ENCODE data around the gene ITGA11.

Gene ITGA11

DNA sequence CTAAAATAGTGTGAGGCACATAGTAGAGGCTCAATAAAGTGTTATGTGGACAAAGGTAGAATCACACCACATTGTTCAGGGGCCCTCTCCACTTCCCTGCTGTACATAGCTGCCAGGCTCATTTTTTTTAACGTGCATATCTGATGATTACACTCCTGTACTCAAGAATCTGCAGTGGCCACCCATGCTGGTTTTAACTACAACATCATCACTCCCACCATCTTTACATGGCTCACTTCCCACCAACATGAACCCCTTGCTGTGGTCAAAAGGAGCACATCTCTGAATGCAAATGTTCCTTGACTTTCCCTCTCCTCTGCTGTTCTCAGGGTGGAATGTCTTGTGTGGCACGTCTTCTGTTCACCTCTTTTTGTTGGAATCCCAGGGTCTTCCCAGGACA lies 77.7 kb downstream of the ITGA11 start:
- H3K79me2 ChIP-seq (ENCODE audit: insufficient read depth, low read length): no peaks in the 10 kb centered on the region
- H3K27ac ChIP-seq (ENCODE audit: low read depth, low read length, poor library complexity, severe bottlenecking): no peak overlapping the region
- H4K20me1 ChIP-seq (ENCODE audit: insufficient read depth, low read length): no peaks in the 10 kb centered on the region
- no peaks in the 10 kb centered on the region for H3K9me3 ChIP-seq (ENCODE audit: low read length)
- H3F3A ChIP-seq (ENCODE audit: insufficient read depth, low read length): no peaks in the 10 kb centered on the region
- no peaks in the 10 kb centered on the region for H3K9me2 ChIP-seq (ENCODE audit: low read depth, low read length)
- H3K36me3 ChIP-seq (ENCODE audit: insufficient read depth, low read length): no peaks in the 10 kb centered on the region
- H2AFZ ChIP-seq (ENCODE audit: low read length): no peak overlapping the region
- H3K9ac ChIP-seq (ENCODE audit: low read length): no peak overlapping the region
- peaks cover 5% of the 10 kb centered on the region for H3K4me1 ChIP-seq (ENCODE audit: insufficient read depth, low read length, severe bottlenecking)
- H3K4me2 ChIP-seq (ENCODE audit: low read length): no peak overlapping the region
- TF ChIP-seq CTCF (IDR thresholded peaks at IDR 0.05; ENCODE audit: low read length) (no peak), EZH2 (IDR thresholded peaks at IDR 0.05; ENCODE audit: borderline replicate concordance, low read length) (no peak)
- H3K27me3 ChIP-seq (ENCODE audit: insufficient read depth, low read length): peaks cover 4% of the 10 kb centered on the region; the same call in 1 of the 2 replicates
- no peak overlapping the region for H3K4me3 ChIP-seq (ENCODE audit: low read depth, low read length, poor library complexity, severe bottlenecking)

DNA sequence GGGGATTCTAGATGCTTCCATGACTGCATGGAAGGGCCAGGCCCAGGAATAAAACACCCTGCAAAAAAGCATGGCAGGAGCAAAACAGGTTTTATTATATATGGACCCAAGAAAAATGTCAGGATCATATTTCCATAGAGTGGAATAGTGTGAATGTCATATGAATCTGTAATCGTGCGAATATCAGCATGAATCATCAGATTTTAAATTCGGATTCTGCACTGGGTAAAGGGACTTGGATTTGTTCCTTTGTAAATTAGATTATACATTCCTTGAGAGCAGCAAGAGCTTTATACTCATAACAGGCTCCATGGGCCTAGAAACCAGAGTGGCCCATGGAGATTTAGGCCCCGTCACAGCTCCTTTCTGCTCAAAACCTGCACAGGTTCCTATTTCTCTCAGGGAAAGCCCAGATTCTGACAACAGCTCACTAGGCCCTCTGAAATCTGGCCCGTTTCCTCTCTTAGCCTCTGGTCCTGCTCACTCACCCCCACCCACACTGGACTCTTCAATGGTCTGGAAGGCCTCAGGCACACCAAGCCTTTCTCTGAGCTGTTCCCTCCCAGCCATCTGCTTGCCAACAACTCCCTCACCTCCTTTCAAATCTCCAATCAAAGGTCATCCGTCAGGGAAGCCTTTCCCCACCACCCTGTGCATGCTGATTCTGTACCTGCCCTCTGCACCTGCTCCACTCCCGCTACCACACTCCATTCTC lies 78.4 kb downstream of the ITGA11 start:
- H3K9me3 ChIP-seq (ENCODE audit: low read length): no peaks in the 10 kb centered on the region
- H3K27me3 ChIP-seq (ENCODE audit: insufficient read depth, low read length): peaks cover 4% of the 10 kb centered on the region; the same call in 1 of the 2 replicates
- H3K36me3 ChIP-seq (ENCODE audit: insufficient read depth, low read length): no peaks in the 10 kb centered on the region
- no peaks in the 10 kb centered on the region for H3K79me2 ChIP-seq (ENCODE audit: insufficient read depth, low read length)
- H4K20me1 ChIP-seq (ENCODE audit: insufficient read depth, low read length): no peaks in the 10 kb centered on the region
- H3F3A ChIP-seq (ENCODE audit: insufficient read depth, low read length): no peaks in the 10 kb centered on the region
- H3K4me1 ChIP-seq (ENCODE audit: insufficient read depth, low read length, severe bottlenecking): peaks cover 5% of the 10 kb centered on the region
- no peak overlapping the region for H2AFZ ChIP-seq (ENCODE audit: low read length)
- no peaks in the 10 kb centered on the region for H3K9me2 ChIP-seq (ENCODE audit: low read depth, low read length)
- no peak for TF ChIP-seq EZH2 (IDR thresholded peaks at IDR 0.05; ENCODE audit: borderline replicate concordance, low read length)
- TF ChIP-seq CTCF (IDR thresholded peaks at IDR 0.05; ENCODE audit: low read length): no peak
- no peak overlapping the region for H3K9ac ChIP-seq (ENCODE audit: low read length)
- H3K4me3 ChIP-seq (ENCODE audit: low read depth, low read length, poor library complexity, severe bottlenecking): no peak overlapping the region
- no peak overlapping the region for H3K27ac ChIP-seq (ENCODE audit: low read depth, low read length, poor library complexity, severe bottlenecking)
- H3K4me2 ChIP-seq (ENCODE audit: low read length): no peak overlapping the region

GRCh38 chr15:68352401-68353062 lies 79.4 kb downstream of the ITGA11 start:
- no peaks in the 10 kb centered on the region for H3K79me2 ChIP-seq (ENCODE audit: insufficient read depth, low read length)
- TF ChIP-seq EZH2 (IDR thresholded peaks at IDR 0.05; ENCODE audit: borderline replicate concordance, low read length) (no peak), CTCF (IDR thresholded peaks at IDR 0.05; ENCODE audit: low read length) (no peak)
- H3K27me3 ChIP-seq (ENCODE audit: insufficient read depth, low read length): peaks cover 4% of the 10 kb centered on the region; the same call in 1 of the 2 replicates
- no peak overlapping the region for H3K4me2 ChIP-seq (ENCODE audit: low read length)
- H3K27ac ChIP-seq (ENCODE audit: low read depth, low read length, poor library complexity, severe bottlenecking): no peak overlapping the region
- H3F3A ChIP-seq (ENCODE audit: insufficient read depth, low read length): no peaks in the 10 kb centered on the region
- H3K36me3 ChIP-seq (ENCODE audit: insufficient read depth, low read length): no peaks in the 10 kb centered on the region
- no peak overlapping the region for H3K9ac ChIP-seq (ENCODE audit: low read length)
- no peaks in the 10 kb centered on the region for H3K9me2 ChIP-seq (ENCODE audit: low read depth, low read length)
- H2AFZ ChIP-seq (ENCODE audit: low read length): no peak overlapping the region
- no peaks in the 10 kb centered on the region for H3K9me3 ChIP-seq (ENCODE audit: low read length)
- no peak overlapping the region for H3K4me3 ChIP-seq (ENCODE audit: low read depth, low read length, poor library complexity, severe bottlenecking)
- no peaks in the 10 kb centered on the region for H4K20me1 ChIP-seq (ENCODE audit: insufficient read depth, low read length)
- H3K4me1 ChIP-seq (ENCODE audit: insufficient read depth, low read length, severe bottlenecking): peaks cover 5% of the 10 kb centered on the region

All from OCI-LY1 (cell line).